ENCODE results near the gene IKZF2.
A peak's percentile ranks its signal among the peaks of the same experiment; 100 is the strongest.

The IKZF2 gene

GRCh38 chr2:213152065-213152794, 818 bp upstream of the IKZF2 start:
- no peak for TF ChIP-seq MAX (IDR thresholded peaks at IDR 0.05; ENCODE audit: low read depth, low read length)
- no peak for TF ChIP-seq POLR2A (IDR thresholded peaks at IDR 0.05; ENCODE audit: extremely low read depth, insufficient read length)
- peak; percentile 4 for TF ChIP-seq CTCF (IDR thresholded peaks at IDR 0.05; ENCODE audit: low read depth, low read length)
- no peak for TF ChIP-seq MYC (IDR thresholded peaks at IDR 0.05; ENCODE audit: low read depth, low read length)
- DNase-seq (ENCODE audit: low read depth): peak; percentile 57
- peak overlapping the region; percentile 65 for H3K4me3 ChIP-seq (ENCODE audit: low read depth, low read length)

GRCh38 chr2:213150315-213151097, 906 bp downstream of the IKZF2 start:
- peak overlapping the region; percentile 88 for H3K4me3 ChIP-seq (ENCODE audit: low read depth, low read length)
- DNase-seq (ENCODE audit: low read depth): peak; percentile 17
- no peak for TF ChIP-seq CTCF (IDR thresholded peaks at IDR 0.05; ENCODE audit: low read depth, low read length)

- H3K4me3 ChIP-seq (ENCODE audit: low read depth, low read length): peak overlapping the region; percentile 88
- DNase-seq (ENCODE audit: low read depth): no peak
Observed at GRCh38 chr2:213149949-213150314, 1.5 kb downstream of the IKZF2 start.

GRCh38 chr2:213149294-213149875, 2.0 kb downstream of the IKZF2 start:
- peak overlapping the region; percentile 88 for H3K4me3 ChIP-seq (ENCODE audit: low read depth, low read length)
- TF ChIP-seq MAX (IDR thresholded peaks at IDR 0.05; ENCODE audit: low read depth, low read length): no peak
- TF ChIP-seq CTCF (IDR thresholded peaks at IDR 0.05; ENCODE audit: low read depth, low read length): no peak
- TF ChIP-seq POLR2A (IDR thresholded peaks at IDR 0.05; ENCODE audit: extremely low read depth, insufficient read length): no peak
- no peak for TF ChIP-seq MYC (IDR thresholded peaks at IDR 0.05; ENCODE audit: low read depth, low read length)
- no peak for DNase-seq (ENCODE audit: low read depth)

More at GRCh38 chr2:213149949-213150314, 1.5 kb downstream of the IKZF2 start:
- TF ChIP-seq CTCF (IDR thresholded peaks at IDR 0.05; ENCODE audit: low read depth, low read length) (no peak), MAX (IDR thresholded peaks at IDR 0.05; ENCODE audit: low read depth, low read length) (no peak), POLR2A (IDR thresholded peaks at IDR 0.05; ENCODE audit: extremely low read depth, insufficient read length) (no peak), MYC (IDR thresholded peaks at IDR 0.05; ENCODE audit: low read depth, low read length) (no peak)

GRCh38 chr2:213148572-213149261, 2.7 kb downstream of the IKZF2 start:
- DNase-seq (ENCODE audit: low read depth): peak; percentile 8
- TF ChIP-seq POLR2A (IDR thresholded peaks at IDR 0.05; ENCODE audit: extremely low read depth, insufficient read length): no peak
- TF ChIP-seq MAX (IDR thresholded peaks at IDR 0.05; ENCODE audit: low read depth, low read length): no peak
- no peak for TF ChIP-seq MYC (IDR thresholded peaks at IDR 0.05; ENCODE audit: low read depth, low read length)
- peak overlapping the region; percentile 88 for H3K4me3 ChIP-seq (ENCODE audit: low read depth, low read length)
